ENCODE results near the gene AGPAT3. TPM values are rescaled to one million over a fixed set of nuclear protein-coding genes. Genes with fewer than 3 reads are reported as not detected.

The AGPAT3 gene
- total RNA-seq, 4 donors from 2014 or later, result 63.5 to 225 (median 161) TPM

DNA sequence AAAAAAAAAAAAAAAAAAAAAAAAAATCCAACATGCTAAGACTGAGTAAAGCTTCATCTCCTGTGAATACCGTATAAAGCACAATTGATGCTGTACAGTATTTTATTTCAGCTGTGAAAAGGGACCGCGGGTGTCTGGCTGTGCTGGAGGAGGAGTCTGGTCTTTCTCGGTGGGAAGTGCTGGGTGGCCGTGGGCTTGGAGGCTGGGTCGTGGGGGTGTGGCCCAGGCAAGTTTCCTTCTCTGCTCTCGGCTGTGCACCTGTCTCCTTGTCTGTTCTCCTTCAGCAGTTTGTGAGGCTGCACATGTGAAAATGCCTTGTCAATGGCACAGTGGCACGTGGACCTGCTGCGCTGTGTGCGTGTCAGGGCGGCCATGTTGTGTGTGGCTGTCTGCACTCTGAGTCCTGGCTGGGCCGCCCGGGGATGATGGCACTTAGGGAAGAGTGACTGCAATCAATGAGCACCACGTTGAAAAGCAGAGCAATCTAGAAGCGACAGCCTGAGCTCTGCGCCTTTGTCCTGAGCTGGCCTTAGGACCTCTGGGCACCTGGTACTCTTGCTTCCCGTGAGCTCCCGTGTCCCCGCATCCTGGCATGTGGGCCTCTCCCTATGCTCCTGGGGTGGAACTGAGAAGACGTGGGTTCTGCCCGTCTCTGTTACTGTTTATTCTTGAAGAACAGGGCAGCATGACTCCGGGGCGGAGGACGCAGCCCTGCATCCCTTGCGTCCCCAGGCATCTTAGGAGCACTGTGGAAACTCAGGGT, 14.5 kb downstream of the AGPAT3 start:
- no peak overlapping the region for H3K4me3 ChIP-seq
- peak in 1 of 3 donors; percentile 43 for DNase-seq
- peak overlapping the region in 1 of 4 donors; percentile 51 for H3K27ac ChIP-seq
- H3K27me3 ChIP-seq, result no peaks in the 10 kb centered on the region
- TF ChIP-seq POLR2A (IDR thresholded peaks at IDR 0.05) (no peak), CTCF (IDR thresholded peaks at IDR 0.05) (no peak)
- peaks cover 0 to 33% (median 1%) of the 10 kb centered on the region in 4 donors for H3K4me1 ChIP-seq
- no peaks in the 10 kb centered on the region for H3K9me3 ChIP-seq
- no peaks in the 10 kb centered on the region for H3K36me3 ChIP-seq

DNA sequence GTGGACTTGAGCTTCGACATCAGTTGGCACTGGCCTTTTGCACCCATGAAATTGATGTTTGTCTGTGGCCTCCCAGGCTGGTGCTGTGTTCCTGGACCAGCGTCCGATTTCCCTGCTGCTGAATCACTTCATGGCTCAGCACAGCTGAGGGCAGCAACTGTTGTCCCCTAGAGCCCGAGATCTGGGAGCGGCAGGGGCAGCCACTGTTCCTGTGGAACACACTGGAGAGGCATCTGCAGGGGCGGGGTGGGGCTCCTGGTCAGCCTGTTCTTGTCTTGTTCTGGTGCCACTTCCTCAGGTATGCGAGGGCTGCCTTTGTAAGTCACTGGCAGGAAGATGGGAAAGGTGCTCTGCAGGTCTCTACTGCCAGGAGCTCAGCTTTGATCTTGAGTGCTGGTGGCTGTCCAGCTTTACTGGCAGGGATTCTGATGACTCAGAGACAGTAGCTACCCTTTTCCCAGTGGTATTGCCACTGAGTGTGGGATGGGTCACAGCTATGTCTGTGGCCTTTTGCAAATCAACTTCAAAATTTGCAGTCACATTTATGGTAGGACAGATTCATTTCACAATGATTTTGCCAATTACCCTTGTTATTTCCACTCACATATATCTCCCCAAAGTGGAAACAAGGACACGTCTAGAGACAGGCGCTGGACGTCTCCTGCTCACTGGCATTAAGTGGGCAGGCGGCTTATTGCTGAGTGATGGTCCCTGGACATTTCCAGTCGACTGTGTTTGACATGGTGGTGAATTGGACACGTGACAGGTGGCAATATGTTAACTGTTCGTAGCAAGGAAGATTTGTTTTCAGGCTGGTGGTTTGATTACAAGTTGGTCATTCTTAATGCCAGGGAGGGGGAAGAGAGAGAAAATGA, 15.3 kb downstream of the AGPAT3 start:
- H3K27ac ChIP-seq, result peak overlapping the region in 1 of 4 donors; percentile 51
- no peaks in the 10 kb centered on the region for H3K27me3 ChIP-seq
- peaks cover 0 to 42% (median 3%) of the 10 kb centered on the region in 4 donors for H3K4me1 ChIP-seq
- peak in 2 of 3 donors; percentile 66 to 70 for DNase-seq
- TF ChIP-seq CTCF (IDR thresholded peaks at IDR 0.05) (no peak), POLR2A (IDR thresholded peaks at IDR 0.05) (no peak)
- no peaks in the 10 kb centered on the region for H3K36me3 ChIP-seq
- no peak overlapping the region for H3K4me3 ChIP-seq
- no peaks in the 10 kb centered on the region for H3K9me3 ChIP-seq

GRCh38 chr21:43881283-43881682, 16.3 kb downstream of the AGPAT3 start:
- H3K4me1 ChIP-seq, result peaks cover 0 to 50% (median 3%) of the 10 kb centered on the region in 4 donors

DNA sequence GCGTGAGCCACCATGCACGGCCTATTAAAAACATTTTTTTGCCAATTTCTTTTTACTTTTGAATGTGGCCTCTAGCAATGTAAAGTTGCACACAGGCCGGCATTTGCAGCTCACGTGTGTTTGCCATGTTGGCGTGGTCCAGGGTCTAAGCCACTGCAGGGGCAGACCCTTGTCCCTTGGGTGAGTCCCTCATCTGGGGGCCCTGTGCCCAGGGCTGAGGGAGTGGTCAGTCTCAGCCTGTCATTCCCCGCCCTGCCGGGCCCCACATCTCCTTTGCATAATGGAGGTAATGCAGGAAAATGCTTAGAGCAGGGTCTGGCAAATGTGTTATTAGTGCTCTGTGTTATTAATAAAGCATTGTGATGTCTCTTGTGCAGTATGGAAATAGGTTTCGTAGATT, 16.9 kb downstream of the AGPAT3 start:
- TF ChIP-seq CTCF (IDR thresholded peaks at IDR 0.05), result no peak
- TF ChIP-seq POLR2A (IDR thresholded peaks at IDR 0.05), result no peak
- H3K27me3 ChIP-seq, result no peaks in the 10 kb centered on the region
- peak in 1 of 3 donors; percentile 32 for DNase-seq
- no peaks in the 10 kb centered on the region for H3K36me3 ChIP-seq
- H3K4me3 ChIP-seq, result no peak overlapping the region
- H3K4me1 ChIP-seq, result peaks cover 0 to 50% (median 3%) of the 10 kb centered on the region in 4 donors
- H3K27ac ChIP-seq, result no peak overlapping the region
- no peaks in the 10 kb centered on the region for H3K9me3 ChIP-seq

More at GRCh38 chr21:43881283-43881682, 16.3 kb downstream of the AGPAT3 start:
- Histone ChIP-seq H3K27ac (no peak overlapping the region), H3K27me3 (no peaks in the 10 kb centered on the region), H3K9me3 (no peaks in the 10 kb centered on the region), H3K36me3 (no peaks in the 10 kb centered on the region), H3K4me3 (no peak overlapping the region)
- DNase-seq, result peak in 1 of 3 donors; percentile 5
- TF ChIP-seq POLR2A (IDR thresholded peaks at IDR 0.05), result no peak
- TF ChIP-seq CTCF (IDR thresholded peaks at IDR 0.05), result no peak

DNA sequence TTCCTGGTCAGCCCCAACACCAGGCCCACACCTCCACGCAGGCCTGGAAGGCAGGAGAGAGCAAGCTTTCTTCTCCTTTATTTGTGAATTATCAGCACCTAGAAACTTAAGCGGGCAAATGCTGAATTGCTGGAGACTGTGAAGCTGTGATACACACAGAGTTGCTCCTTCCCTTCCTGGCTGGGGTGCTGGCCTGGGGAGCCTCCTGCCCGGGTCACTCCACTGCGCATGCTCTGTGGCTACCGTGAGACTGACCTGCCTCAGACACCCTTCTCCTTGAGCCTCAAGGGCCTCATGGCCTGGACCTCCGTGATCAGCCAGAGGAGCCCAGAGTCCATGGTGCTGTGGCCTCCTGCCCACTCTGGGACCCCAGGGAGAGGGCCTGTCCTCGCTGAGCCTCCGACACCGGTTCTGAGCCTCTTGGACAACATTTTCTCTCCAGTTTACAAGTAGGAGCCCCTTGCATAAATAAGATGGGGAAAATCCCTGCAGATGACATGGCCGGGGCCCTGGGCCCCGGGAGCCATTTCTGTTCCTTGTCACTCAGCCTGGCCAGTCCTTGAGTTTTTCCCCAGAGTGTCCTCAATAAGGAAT, 18.0 kb downstream of the AGPAT3 start:
- no peak overlapping the region for H3K4me3 ChIP-seq
- DNase-seq, result peak in 1 of 3 donors; percentile 43
- H3K36me3 ChIP-seq, result no peaks in the 10 kb centered on the region
- H3K27ac ChIP-seq, result peak overlapping the region in 3 of 4 donors; percentile 2 to 89 (median 86)
- TF ChIP-seq CTCF (IDR thresholded peaks at IDR 0.05) (no peak), POLR2A (IDR thresholded peaks at IDR 0.05) (no peak)
- H3K9me3 ChIP-seq, result no peaks in the 10 kb centered on the region
- peaks cover 0 to 50% (median 3%) of the 10 kb centered on the region in 4 donors for H3K4me1 ChIP-seq
- H3K27me3 ChIP-seq, result no peaks in the 10 kb centered on the region
